Measurements from ENCODE around the gene ADGRA1.

The ADGRA1 gene

DNA sequence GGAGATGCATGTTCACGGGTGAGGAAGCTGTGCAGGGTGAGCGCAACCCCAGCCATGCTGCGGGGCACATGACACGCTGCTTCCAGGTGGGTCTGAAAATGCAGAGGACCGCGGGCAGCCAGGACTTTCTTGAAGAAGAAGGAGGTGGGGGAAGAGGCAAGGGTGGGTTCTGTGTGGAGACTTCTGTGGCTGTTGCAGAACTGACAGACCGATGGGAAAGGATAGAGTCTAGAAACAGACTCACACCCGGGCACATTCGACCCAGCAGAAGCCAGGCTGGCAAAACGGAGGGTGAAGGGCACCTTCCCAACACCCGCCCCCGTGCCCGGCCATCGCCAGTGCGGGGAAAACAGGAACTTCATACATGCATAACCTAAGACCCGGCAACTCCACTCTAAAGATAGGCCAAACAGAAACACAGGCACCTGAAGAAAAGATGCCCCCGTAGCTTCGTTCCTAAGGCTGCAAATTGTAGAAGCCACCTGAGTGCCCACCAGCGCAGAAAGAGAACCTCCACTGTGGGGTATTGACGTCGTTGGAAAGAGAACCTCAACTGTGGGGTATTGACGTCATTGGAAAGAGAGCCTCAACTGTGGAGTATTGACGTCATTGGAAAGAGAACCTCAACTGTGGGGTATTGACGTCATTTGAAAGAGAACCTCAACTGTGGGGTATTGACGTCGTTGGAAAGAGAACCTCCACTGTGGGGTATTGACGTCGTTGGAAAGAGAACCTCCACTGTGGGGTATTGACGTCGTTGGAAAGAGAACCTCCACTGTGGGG is 67.5 kb downstream of the ADGRA1 start:
- no peak for DNase-seq

DNA sequence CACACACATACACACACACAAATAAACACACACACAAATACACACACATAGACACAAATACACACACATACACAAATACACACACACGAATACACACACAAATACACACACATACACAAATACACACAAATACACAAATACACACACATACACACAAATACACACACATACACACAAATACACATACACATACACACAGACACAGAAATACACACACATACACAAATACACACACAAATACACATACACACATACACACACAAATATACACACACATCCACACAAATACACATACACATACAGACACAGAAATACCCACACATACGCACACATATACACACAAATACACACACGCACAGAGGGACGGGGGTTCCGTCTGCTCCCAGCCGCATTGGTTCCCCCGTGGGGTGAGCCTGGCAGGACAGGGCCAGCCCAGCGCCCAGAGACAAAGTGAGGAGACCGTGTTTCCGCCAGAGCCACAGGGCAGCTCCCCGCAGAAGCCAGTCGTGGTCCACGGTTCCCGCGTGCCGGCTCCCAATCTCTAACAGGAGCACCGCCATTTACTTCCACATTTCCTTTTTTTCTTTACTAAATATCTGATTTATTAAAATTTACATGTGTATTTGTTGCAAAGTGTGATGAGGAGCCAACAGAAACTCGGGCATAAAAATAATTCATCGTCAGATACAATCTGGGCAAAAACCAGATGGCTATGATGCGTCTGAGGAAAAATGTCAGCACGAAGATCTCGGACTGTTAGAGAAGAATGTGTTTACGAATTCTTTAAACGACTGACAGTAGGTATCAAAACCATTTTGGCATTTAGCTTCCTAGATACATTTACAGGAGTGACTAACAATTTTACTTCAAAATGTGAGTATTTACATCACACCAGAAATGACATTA is 69.2 kb downstream of the ADGRA1 start:
- no peak for DNase-seq

- no peak for DNase-seq
These were observed 70.1 kb downstream of the ADGRA1 start for GRCh38 chr10:133157662-133158436.

GRCh38 chr10:133158437-133158755 is 70.7 kb downstream of the ADGRA1 start:
- DNase-seq = no peak

GRCh38 chr10:133158756-133159610 is 71.3 kb downstream of the ADGRA1 start:
- DNase-seq = no peak

- DNase-seq = no peak
These were observed 71.9 kb downstream of the ADGRA1 start for GRCh38 chr10:133159611-133159949.

DNA sequence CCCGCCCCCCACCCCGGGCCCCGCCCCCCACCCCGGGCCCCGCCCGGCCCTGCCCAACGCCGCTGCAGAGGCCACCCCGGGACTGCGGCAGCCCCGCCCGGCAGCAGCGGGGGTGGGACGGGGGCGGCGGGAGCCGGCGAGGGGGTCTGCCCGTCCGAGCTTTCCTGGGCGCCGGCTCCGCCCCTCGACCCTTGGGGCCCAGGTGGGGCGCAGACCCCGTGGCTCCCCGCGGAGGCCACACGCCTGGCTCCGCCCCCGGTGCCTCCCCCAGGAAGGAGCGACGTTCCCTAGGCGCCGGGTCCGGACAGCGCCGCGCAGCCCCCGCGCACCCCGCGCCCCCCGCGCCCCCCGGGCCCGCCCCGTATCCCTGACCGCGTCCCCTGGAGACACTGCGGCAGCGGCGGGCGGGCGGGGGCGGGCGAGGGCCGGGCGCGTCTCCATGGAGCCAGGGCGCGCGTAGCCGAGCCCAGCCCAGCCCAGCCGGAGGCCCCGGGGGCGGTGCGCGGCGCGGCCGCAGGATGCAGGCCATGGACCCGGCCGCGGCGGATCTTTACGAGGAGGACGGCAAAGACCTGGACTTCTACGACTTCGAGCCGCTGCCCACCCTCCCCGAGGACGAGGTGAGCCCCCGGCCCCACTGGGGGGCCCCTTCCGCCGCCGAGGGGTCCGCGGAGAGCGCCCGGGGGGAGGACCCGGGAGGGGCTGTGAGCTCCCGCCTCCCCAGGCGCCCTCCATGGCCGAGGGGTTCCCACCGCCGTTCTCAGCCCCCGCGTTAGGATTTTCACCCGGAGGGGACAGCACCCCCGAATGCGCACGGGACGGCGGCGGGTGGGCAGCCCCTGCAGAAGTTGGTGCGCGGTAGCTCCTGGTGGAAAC is 72.5 kb downstream of the ADGRA1 start, which contains the start of gene KNDC1:
Gene KNDC1 (plus strand): TSS at position 270 of the 876 bp plus-strand sequence. CDS start 249 bp downstream, at position 519.
- no peak for DNase-seq

- no peak for DNase-seq
These were observed 73.2 kb downstream of the ADGRA1 start for GRCh38 chr10:133160826-133161471.

DNA sequence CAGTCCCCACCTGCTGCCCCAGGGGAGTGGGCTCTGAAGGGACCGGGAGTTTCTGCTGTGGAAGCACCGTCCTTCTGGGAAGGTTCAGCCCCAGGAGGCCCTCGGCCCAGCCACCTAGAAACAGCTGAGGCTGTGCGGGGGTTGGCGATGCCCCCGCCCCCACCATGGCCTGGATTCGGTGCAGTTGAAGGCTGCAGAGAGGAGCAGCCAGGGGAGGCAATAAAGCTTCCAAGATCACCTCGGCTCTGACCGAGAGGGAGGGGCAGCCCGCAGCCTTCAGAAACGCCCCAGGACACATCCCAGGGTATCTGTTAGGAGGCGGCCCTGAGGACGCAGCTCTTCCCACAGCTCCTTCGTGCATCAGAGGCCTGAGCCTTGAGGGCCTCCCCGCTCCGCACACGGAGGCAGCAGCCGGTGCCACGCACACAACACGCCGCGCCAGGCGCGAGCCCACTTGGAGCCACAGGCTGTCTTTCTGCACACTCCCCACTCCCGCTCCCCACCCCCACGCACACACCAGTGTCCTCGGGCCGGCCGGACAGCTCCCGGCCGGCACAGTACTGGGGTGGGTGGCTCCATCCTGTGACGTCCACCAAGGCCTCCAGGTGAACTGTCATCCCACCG is 73.9 kb downstream of the ADGRA1 start:
- DNase-seq = no peak

DNA sequence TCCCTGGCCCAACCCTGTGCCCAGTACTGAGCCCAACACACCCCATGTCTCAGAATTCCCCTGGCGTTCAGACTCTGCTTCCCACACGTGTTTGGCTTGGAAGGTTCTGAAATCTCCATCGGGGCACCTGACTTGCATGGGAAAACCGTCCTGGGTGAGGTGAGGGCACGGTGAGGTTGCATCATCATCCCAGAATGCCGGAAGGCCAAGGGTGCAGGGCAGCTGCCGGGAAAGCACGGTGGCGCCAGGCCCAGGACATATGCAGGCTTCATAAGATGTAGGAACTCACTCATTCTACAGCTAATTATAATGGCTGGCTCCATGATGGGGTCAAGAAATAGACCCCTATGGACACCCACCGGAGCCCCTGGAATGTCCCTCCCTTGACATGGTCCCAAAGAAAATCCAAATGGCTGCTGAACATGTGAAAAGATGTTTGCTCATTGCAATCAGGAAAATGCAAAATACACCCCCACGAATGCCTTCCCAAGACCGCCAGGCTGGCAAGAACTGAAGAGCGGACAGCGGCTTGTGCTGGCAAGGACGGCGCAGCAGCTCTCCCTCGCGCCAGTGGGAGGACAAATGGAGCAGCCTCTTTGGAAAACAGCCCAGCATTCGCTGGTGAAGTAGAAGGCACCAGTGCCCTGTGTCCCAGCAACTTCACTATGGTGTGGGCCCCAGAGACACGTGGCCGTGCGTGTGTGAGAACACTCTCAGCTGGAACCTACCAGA is 74.6 kb downstream of the ADGRA1 start:
- DNase-seq = no peak

DNA sequence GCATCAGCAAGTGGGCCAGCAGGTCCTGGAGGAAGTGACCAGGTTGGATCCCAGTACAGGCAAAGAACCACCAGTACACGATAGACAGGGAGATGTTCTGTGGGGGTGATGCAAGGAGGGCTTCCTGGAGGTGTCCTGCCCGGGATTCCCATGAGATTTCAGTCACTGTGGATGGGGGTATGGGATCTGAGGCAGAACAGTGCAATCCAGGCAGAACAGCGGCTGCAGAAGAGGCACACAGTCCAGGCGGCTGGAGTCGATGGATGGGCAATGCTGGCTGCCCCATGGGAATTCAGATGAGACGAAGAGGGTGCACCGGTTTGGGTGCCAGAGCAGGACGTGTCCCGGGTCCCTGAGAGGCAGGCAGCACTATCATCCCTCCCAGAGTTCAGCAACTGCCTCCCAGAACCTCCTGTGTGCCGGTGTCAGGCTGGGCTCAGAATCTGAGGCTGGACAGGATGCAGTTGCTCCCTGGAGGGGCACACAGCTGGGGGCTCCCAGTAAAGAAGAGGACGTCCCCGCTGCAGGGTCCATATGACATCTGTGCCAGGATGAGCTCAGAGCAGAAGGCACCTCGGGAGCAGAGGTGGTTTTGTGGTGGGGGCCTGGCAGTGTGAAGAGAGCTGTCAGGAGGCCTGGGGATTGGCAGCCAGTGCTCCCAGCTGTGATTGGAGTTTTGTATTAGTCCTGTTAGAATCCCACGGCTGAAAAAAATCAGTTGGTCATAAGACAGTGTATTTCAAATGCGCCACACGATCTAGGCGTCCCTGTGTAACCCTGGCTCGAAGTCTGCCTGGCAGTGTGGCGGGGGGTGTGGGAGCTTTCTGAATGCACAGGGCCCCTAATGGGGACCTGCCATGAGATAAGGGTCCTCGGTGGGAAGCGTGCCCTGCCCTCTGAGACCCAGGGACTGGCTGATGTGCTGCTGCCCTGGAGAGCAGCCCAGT is 75.5 kb downstream of the ADGRA1 start:
- no peak for DNase-seq

- no peak for DNase-seq
These were observed 76.4 kb downstream of the ADGRA1 start for GRCh38 chr10:133163889-133164815.

DNA sequence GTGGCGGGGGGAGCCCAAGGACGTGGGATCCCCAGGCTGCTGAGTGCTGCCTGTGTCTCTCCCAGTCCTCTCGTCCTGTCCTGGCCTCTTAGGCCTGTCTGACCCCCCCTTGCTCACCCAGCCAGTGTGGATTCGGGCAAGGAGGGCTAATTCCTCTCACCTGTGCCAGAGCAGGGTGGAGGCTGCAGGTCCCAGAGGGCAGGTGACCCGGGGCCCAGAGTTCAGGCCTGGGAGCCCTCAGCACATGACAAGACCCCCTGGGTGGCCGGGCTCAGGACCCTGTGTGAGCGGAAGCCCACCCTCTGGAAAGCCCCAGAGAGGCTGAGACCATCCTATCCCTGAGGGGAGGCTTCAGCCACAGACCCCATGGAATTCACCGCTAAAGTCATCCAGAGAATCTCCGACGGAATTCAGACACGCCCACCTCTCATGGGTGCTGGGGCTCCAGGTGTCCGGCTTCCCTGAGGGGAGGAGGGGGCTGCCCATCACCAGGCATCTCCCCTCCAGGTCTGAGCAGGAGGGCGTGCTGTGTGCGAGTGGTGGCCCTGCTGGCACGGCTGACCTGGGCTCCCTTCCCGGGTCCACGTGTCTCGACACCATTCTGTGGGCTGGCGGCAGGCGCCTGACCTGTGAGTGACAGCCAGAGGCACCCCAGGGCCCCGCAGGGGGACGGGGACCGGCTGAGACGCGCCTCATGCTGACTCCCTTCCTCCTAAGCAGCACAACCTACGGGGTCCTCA is 77.3 kb downstream of the ADGRA1 start:
- DNase-seq = no peak

GRCh38 chr10:133165556-133166503 is 78.1 kb downstream of the ADGRA1 start:
- no peak for DNase-seq

DNA sequence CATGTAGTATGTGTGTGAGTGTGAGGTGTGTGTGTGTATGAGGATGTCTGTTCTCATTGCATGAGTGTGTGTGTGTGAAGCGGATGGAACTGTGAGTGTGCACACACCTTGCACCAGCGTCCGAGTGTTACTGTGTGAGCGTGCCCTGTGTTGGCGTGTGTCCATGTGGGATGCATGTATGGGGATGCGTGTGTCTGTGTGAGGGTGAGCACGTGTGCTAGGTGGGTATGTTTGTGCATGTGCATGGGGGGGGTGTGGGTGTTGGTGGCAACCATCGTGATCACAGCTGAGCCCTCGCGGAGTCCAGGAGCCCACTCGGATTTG is 78.7 kb downstream of the ADGRA1 start:
- DNase-seq = no peak

Measured in NCI-H446 (cell line).